Loucy (cell line): Measurements from ENCODE around the gene FETUB.
A peak's percentile ranks its signal among the peaks of the same experiment; 100 is the strongest.

Experiments used
- H2AFZ ChIP-seq: fragments of 200-600 bp; sonication (generic); 2 replicates; pipeline ENCODE4 v1.6.0; 2016; ENCODE audit warnings: antibody characterized with exemption, mild to moderate bottlenecking, low read length, moderate library complexity
- H3F3A ChIP-seq: fragments of 200-600 bp; 2 replicates; pipeline ENCODE4 v1.6.0; 2016; ENCODE audit warnings: antibody characterized with exemption, low read depth, mild to moderate bottlenecking
- H3K27me3 ChIP-seq: fragments of 200-600 bp; sonication (generic); 2 replicates; pipeline ENCODE4 v1.6.1; 2014; ENCODE audit warnings: low read length, mild to moderate bottlenecking; ENCODE audit not compliant: insufficient read depth, poor library complexity, severe bottlenecking
- H3K36me3 ChIP-seq: fragments of 200-600 bp; sonication (generic); 2 replicates; pipeline ENCODE4 v1.6.1; 2016; ENCODE audit warnings: low read length; ENCODE audit not compliant: insufficient read depth
- H3K4me1 ChIP-seq: fragments of 200-600 bp; sonication (generic); 2 replicates; pipeline ENCODE4 v1.5.1; 2014; ENCODE audit warnings: low read length, mild to moderate bottlenecking; ENCODE audit not compliant: insufficient read depth, poor library complexity, severe bottlenecking
- H3K4me2 ChIP-seq: fragments of 200-600 bp; sonication (generic); 2 replicates; pipeline ENCODE4 v1.6.0; 2014; ENCODE audit warnings: antibody characterized with exemption, low read length, low read depth, mild to moderate bottlenecking; ENCODE audit not compliant: poor library complexity, severe bottlenecking
- H3K4me3 ChIP-seq: fragments of 200-600 bp; sonication (generic); 2 replicates; pipeline ENCODE4 v1.5.1; 2014; ENCODE audit warnings: low read length, mild to moderate bottlenecking, mixed read lengths; ENCODE audit not compliant: poor library complexity, severe bottlenecking
- H3K79me2 ChIP-seq: fragments of 200-600 bp; sonication (generic); 2 replicates; pipeline ENCODE4 v1.6.1; 2014; ENCODE audit warnings: low read length; ENCODE audit not compliant: insufficient read depth
- H3K9ac ChIP-seq: fragments of 200-600 bp; sonication (generic); 2 replicates; pipeline ENCODE4 v1.6.0; 2014; ENCODE audit warnings: mild to moderate bottlenecking, low read depth, low read length, moderate library complexity; ENCODE audit not compliant: poor library complexity, severe bottlenecking
- H3K9me2 ChIP-seq: fragments of 200-600 bp; sonication (generic); replicated peaks from 2 replicates; pipeline ENCODE4 v1.6.1; 2016; ENCODE audit warnings: low read depth, low read length, mixed read lengths
- H3K9me3 ChIP-seq: fragments of 200-600 bp; sonication (generic); 2 replicates; pipeline ENCODE4 v1.6.1; 2014; ENCODE audit warnings: mild to moderate bottlenecking, antibody characterized with exemption, low read length, low read depth; ENCODE audit not compliant: insufficient read depth
- H4K20me1 ChIP-seq: fragments of 200-600 bp; sonication (generic); 2 replicates; pipeline ENCODE4 v1.6.0; 2014; ENCODE audit warnings: antibody characterized with exemption, low read length, mild to moderate bottlenecking; ENCODE audit not compliant: insufficient read depth, poor library complexity, severe bottlenecking
- CTCF ChIP-seq: fragments of 200-600 bp; sonication (generic); conservative IDR thresholded peaks from 2 replicates; pipeline ENCODE4 v1.5.1; 2014; ENCODE audit warnings: mild to moderate bottlenecking, antibody characterized with exemption, low read length
- EZH2phosphoT487 ChIP-seq: fragments of 200-600 bp; IDR thresholded peaks from 2 replicates; pipeline ENCODE4 v1.6.1; 2018; ENCODE audit warnings: antibody characterized with exemption, mild to moderate bottlenecking, moderate library complexity, borderline replicate concordance

Gene FETUB

GRCh38 chr3:186605078-186605477, 35.1 kb upstream of the FETUB start:
- no peak for TF ChIP-seq EZH2phosphoT487
- TF ChIP-seq CTCF, result no peak
- Histone ChIP-seq H3K4me1 (no peaks in the 10 kb centered on the region), H4K20me1 (no peaks in the 10 kb centered on the region), H3K9ac (no peak overlapping the region), H3K4me3 (no peak overlapping the region), H3K79me2 (no peaks in the 10 kb centered on the region), H3K36me3 (no peaks in the 10 kb centered on the region), H3F3A (no peaks in the 10 kb centered on the region), H2AFZ (no peak overlapping the region), H3K9me3 (no peaks in the 10 kb centered on the region), H3K9me2 (no peaks in the 10 kb centered on the region), H3K4me2 (no peak overlapping the region), H3K27me3 (no peaks in the 10 kb centered on the region)

- H2AFZ ChIP-seq, result no peak overlapping the region
- no peaks in the 10 kb centered on the region for H4K20me1 ChIP-seq
- H3K9me2 ChIP-seq, result no peaks in the 10 kb centered on the region
- no peak overlapping the region for H3K4me3 ChIP-seq
- no peaks in the 10 kb centered on the region for H3K9me3 ChIP-seq
- no peak overlapping the region for H3K9ac ChIP-seq
- H3K79me2 ChIP-seq, result no peaks in the 10 kb centered on the region
- TF ChIP-seq CTCF, result no peak
- no peak for TF ChIP-seq EZH2phosphoT487
- H3K27me3 ChIP-seq, result no peaks in the 10 kb centered on the region
- H3K4me1 ChIP-seq, result no peaks in the 10 kb centered on the region
- no peak overlapping the region for H3K4me2 ChIP-seq
- H3F3A ChIP-seq, result no peaks in the 10 kb centered on the region
- H3K36me3 ChIP-seq, result no peaks in the 10 kb centered on the region
These were observed 34.3 kb upstream of the FETUB start for GRCh38 chr3:186605561-186606545.

- no peaks in the 10 kb centered on the region for H3F3A ChIP-seq
- TF ChIP-seq CTCF (no peak), EZH2phosphoT487 (no peak)
- peak overlapping the region; percentile 40; the same call in 1 of the 2 replicates for H2AFZ ChIP-seq
- no peaks in the 10 kb centered on the region for H4K20me1 ChIP-seq
- H3K4me1 ChIP-seq, result no peaks in the 10 kb centered on the region
- no peak overlapping the region for H3K9ac ChIP-seq
- no peaks in the 10 kb centered on the region for H3K79me2 ChIP-seq
- no peaks in the 10 kb centered on the region for H3K9me2 ChIP-seq
- H3K36me3 ChIP-seq, result no peaks in the 10 kb centered on the region
- H3K9me3 ChIP-seq, result no peaks in the 10 kb centered on the region
- no peaks in the 10 kb centered on the region for H3K27me3 ChIP-seq
- H3K4me2 ChIP-seq, result no peak overlapping the region
- no peak overlapping the region for H3K4me3 ChIP-seq
These were observed 31.5 kb upstream of the FETUB start for GRCh38 chr3:186608624-186609215.
